D721Med (cell line): Measurements from ENCODE around the gene PTRH1.

Source experiments
- DNase-seq: peaks from one replicate; pipeline ENCODE4 v3.0.0; 2011; ENCODE audit warnings: low spot score; ENCODE audit not compliant: insufficient read length
- FAIRE-seq: peaks from 2 replicates; lab custom pipeline; 2011; peaks lifted over from hg19 to GRCh38; lab: Jason Lieb, UNC
- CTCF ChIP-seq: IDR thresholded peaks from 2 replicates; pipeline ENCODE4 v1.5.1; 2012; ENCODE audit warnings: mild to moderate bottlenecking, control low read depth; ENCODE audit not compliant: insufficient read depth; ENCODE audit errors: missing control alignments

The PTRH1 gene

GRCh38 chr9:127700594-127701255 is 14.7 kb downstream of the PTRH1 start:
- DNase-seq = no peak
- no peak for TF ChIP-seq CTCF
- FAIRE-seq = no peak

GRCh38 chr9:127700140-127700539 is 15.3 kb downstream of the PTRH1 start:
- DNase-seq (no peak), FAIRE-seq (no peak)
- TF ChIP-seq CTCF = no peak

GRCh38 chr9:127698985-127699670 is 16.3 kb downstream of the PTRH1 start:
- FAIRE-seq = no peak
- no peak for DNase-seq
- TF ChIP-seq CTCF = no peak

GRCh38 chr9:127698386-127698785 is 17.1 kb downstream of the PTRH1 start:
- no peak for TF ChIP-seq CTCF
- DNase-seq (no peak), FAIRE-seq (no peak)

GRCh38 chr9:127697575-127697974 is 17.9 kb downstream of the PTRH1 start:
- DNase-seq (no peak), FAIRE-seq (no peak)
- TF ChIP-seq CTCF = no peak

GRCh38 chr9:127694890-127695720 is 20.4 kb downstream of the PTRH1 start:
- FAIRE-seq = no peak
- no peak for TF ChIP-seq CTCF
- no peak for DNase-seq

GRCh38 chr9:127693697-127694096 is 21.8 kb downstream of the PTRH1 start:
- TF ChIP-seq CTCF = no peak
- no peak for DNase-seq
- FAIRE-seq = no peak
